ENCODE measurements around the gene CMPK2.

DNA sequence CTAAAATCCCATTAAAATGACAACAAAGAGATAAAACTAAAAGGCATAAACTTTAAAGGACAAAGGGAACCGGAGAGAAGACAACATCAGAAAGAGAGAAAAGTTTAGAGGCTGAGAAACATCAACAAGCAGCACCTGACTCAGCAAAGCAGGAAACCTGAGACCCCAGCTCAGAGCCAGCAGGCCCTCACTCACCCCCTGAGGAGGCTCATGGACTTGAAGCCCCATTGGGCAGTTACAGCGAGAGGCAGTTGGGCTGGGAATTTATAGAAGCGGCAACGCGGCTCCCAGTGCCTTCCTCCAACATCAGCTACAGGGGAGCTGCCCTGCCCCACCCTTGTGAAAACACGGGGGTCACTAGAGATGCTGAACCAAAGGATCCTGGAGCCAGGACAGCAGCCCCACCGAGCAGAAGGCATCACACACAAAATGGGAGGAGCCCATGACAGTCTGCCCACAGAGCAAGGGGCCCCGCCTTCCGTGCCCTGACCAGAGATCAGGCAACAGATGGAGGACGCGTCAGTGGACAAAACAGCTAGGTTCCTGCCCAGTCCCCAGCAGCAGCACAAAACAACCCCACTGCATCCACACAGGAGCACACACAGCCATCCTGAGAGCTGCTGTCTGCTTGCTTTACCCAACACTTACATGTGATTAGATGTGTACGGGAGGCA is 52.7 kb downstream of the CMPK2 start:
- TF ChIP-seq CTCF (IDR thresholded peaks at IDR 0.05) (no peak), EP300 (IDR thresholded peaks at IDR 0.05; ENCODE audit: low read depth) (no peak), POLR2A (IDR thresholded peaks at IDR 0.05) (no peak)
